Activated CD8-positive, alpha-beta T cell treated with anti-CD3 and anti-CD28 coated beads for 36 hours (primary cell): ENCODE measurements around the gene PRKCQ. TPM values are rescaled to one million over a fixed set of nuclear protein-coding genes. Genes with fewer than 3 reads are reported as not detected.

Experiments
- ATAC-seq: fragments of 200-7000 bp; cut with Tn5 transposase; one replicate; pipeline ENCODE4 v1.10.0; 2021; ENCODE audit warnings: mild to moderate bottlenecking, moderate library complexity
- CTCF ChIA-PET: fragments of 350-600 bp; sonication (Branson Sonifier 250); formaldehyde crosslinking; loops from one replicate; lab custom pipeline; 2021; ENCODE audit warnings: antibody characterized with exemption; lab: Charles Lee
- POLR2A ChIA-PET: fragments of 350-600 bp; sonication (Branson Sonifier 250); formaldehyde crosslinking; loops from one replicate; lab custom pipeline; 2021; ENCODE audit warnings: antibody characterized with exemption; lab: Charles Lee
- DNase-seq: peaks from one replicate; pipeline ENCODE4 v3.0.0-alpha.2; 2020
- H3K27ac Mint-ChIP-seq: one replicate; pipeline ENCODE4 v1.8.0; 2021; ENCODE audit warnings: mild to moderate bottlenecking, mixed read lengths
- H3K27me3 Mint-ChIP-seq: one replicate; pipeline ENCODE4 v1.8.0; 2021; ENCODE audit warnings: mixed read lengths
- H3K36me3 Mint-ChIP-seq: one replicate; pipeline ENCODE4 v1.8.0; 2021; ENCODE audit warnings: low read depth, mixed read lengths
- H3K4me1 Mint-ChIP-seq: one replicate; pipeline ENCODE4 v1.8.0; 2021; ENCODE audit warnings: low read depth, mixed read lengths
- H3K4me3 Mint-ChIP-seq: one replicate; pipeline ENCODE4 v1.8.0; 2021; ENCODE audit warnings: mild to moderate bottlenecking, moderate library complexity, mixed read lengths
- H3K9me3 Mint-ChIP-seq: one replicate; pipeline ENCODE4 v1.8.0; 2021; ENCODE audit warnings: mixed read lengths
- CTCF ChIP-seq: fragments of 200-600 bp; IDR thresholded peaks from one replicate; pipeline ENCODE4 v1.8.0; 2022; ENCODE audit warnings: antibody characterized with exemption, mild to moderate bottlenecking
- intact Hi-C: fragments of 100-400 bp; cut with micrococcal nuclease; formaldehyde crosslinking; loops from one replicate; pipeline ENCODE4 v1.10.0; 2022
- total RNA-seq, 2 experiments: library from RNA; stranded (reverse); gene quantifications; one replicate each; pipeline ENCODE4 v1.2.3, GENCODE V29; 2021

The PRKCQ gene
- total RNA-seq, 2 experiments from 2014 or later = 46.3 to 47.1 TPM

- CTCF ChIA-PET = no interaction called here
- peaks cover 44% of the 10 kb centered on the region for H3K36me3 Mint-ChIP-seq
Measured at GRCh38 chr10:6427357-6427959, 152.6 kb downstream of the PRKCQ start.

GRCh38 chr10:6426317-6426716 lies 153.8 kb downstream of the PRKCQ start:
- ATAC-seq = no peak
- H3K36me3 Mint-ChIP-seq = peaks cover 49% of the 10 kb centered on the region

More at GRCh38 chr10:6427357-6427959, 152.6 kb downstream of the PRKCQ start:
- intact Hi-C loops = no loop called here
- no peak for ATAC-seq
- peaks cover 30% of the 10 kb centered on the region for H3K4me1 Mint-ChIP-seq
- POLR2A ChIA-PET = interaction anchor here (0.6 to 1.2 kb wide), 3 partner anchors 14 to 388 kb away, joined by 3 to 4 read pairs (median 3); no protein-coding TSS in a partner anchor
- no peak overlapping the region for H3K27ac Mint-ChIP-seq
- no peaks in the 10 kb centered on the region for H3K9me3 Mint-ChIP-seq
- no peaks in the 10 kb centered on the region for H3K27me3 Mint-ChIP-seq
- no peak for TF ChIP-seq CTCF
- H3K4me3 Mint-ChIP-seq = no peak overlapping the region
- no peak for DNase-seq

GRCh38 chr10:6423413-6424170 lies 156.5 kb downstream of the PRKCQ start:
- peaks cover 33% of the 10 kb centered on the region for H3K4me1 Mint-ChIP-seq
- H3K27ac Mint-ChIP-seq = peak overlapping the region; percentile 77
- intact Hi-C loops = no loop called here
- peak; percentile 40 for ATAC-seq
- POLR2A ChIA-PET = no interaction called here
- CTCF ChIA-PET = interaction anchor here (0.9 kb wide), 1 partner anchor 255 kb away, joined by 3 read pairs; no protein-coding TSS in a partner anchor
- no peaks in the 10 kb centered on the region for H3K9me3 Mint-ChIP-seq
- no peaks in the 10 kb centered on the region for H3K27me3 Mint-ChIP-seq
- no peak for TF ChIP-seq CTCF
- DNase-seq = peak; percentile 42
- H3K36me3 Mint-ChIP-seq = peaks cover 35% of the 10 kb centered on the region
- no peak overlapping the region for H3K4me3 Mint-ChIP-seq

More at GRCh38 chr10:6426317-6426716, 153.8 kb downstream of the PRKCQ start:
- no peak overlapping the region for H3K4me3 Mint-ChIP-seq
- ChIA-PET POLR2A (interaction anchor here (0.7 to 1.2 kb wide), 2 partner anchors 12 to 163 kb away, joined by 4 to 6 read pairs; no protein-coding TSS in a partner anchor), CTCF (no interaction called here)
- H3K27ac Mint-ChIP-seq = peak overlapping the region; percentile 37
- no peaks in the 10 kb centered on the region for H3K27me3 Mint-ChIP-seq
- intact Hi-C loops = no loop called here
- TF ChIP-seq CTCF = no peak
- no peak for DNase-seq
- H3K4me1 Mint-ChIP-seq = peaks cover 33% of the 10 kb centered on the region
- no peaks in the 10 kb centered on the region for H3K9me3 Mint-ChIP-seq

- H3K36me3 Mint-ChIP-seq = peaks cover 31% of the 10 kb centered on the region
- ATAC-seq (peak; percentile 87), DNase-seq (peak; percentile 82)
- TF ChIP-seq CTCF = no peak
- peaks cover 33% of the 10 kb centered on the region for H3K4me1 Mint-ChIP-seq
- ChIA-PET POLR2A (interaction anchor here (1.3 kb wide), 1 partner anchor 14 kb away, joined by 5 read pairs; no protein-coding TSS in a partner anchor), CTCF (interaction anchor here (0.9 to 2.3 kb wide), 4 partner anchors 9 to 255 kb away, joined by 3 to 11 read pairs (median 4); no protein-coding TSS in a partner anchor)
- no peaks in the 10 kb centered on the region for H3K27me3 Mint-ChIP-seq
- H3K27ac Mint-ChIP-seq = peak overlapping the region; percentile 77
- H3K4me3 Mint-ChIP-seq = no peak overlapping the region
- H3K9me3 Mint-ChIP-seq = no peaks in the 10 kb centered on the region
- intact Hi-C loops = no loop called here
Measured at GRCh38 chr10:6423004-6423403, 157.1 kb downstream of the PRKCQ start.
